IMR-90 (cell line): ENCODE results near the gene LZTS3. TPM values are rescaled to one million over a fixed set of nuclear protein-coding genes. Genes with fewer than 3 reads are reported as not detected.

Source experiments
- ATAC-seq: fragments of 200-7000 bp; cut with Tn5 transposase; 2 replicates; pipeline ENCODE4 v1.9.1; 2020; ENCODE audit warnings: low read depth, mild to moderate bottlenecking, moderate library complexity
- BruUV-seq: library from RNA; stranded (reverse); fragments of 400-500 nt; replicated peaks from 2 replicates; lab custom pipeline; 2021; lab: Mats Ljungman, UMichigan
- CTCF ChIA-PET: fragments of 300-600 bp; formaldehyde crosslinking; extraction: SDS; loops from one replicate; lab custom pipeline; 2021; ENCODE audit warnings: antibody characterized with exemption; lab: Yijun Ruan, JAX
- POLR2A ChIA-PET: fragments of 300-600 bp; sonication (Branson Sonifier 250); formaldehyde crosslinking; loops from one replicate; lab custom pipeline; 2022; ENCODE audit warnings: antibody characterized with exemption; ENCODE audit not compliant: unreplicated experiment; lab: Charles Lee
- DNase-seq: peaks from one replicate; pipeline ENCODE4 v3.0.0; 2013
- H2AFZ ChIP-seq: replicated peaks from 2 replicates; pipeline ENCODE3; 2013; ENCODE audit warnings: low read length, mild to moderate bottlenecking; ENCODE audit not compliant: poor library complexity
- H2AK5ac ChIP-seq: 2 replicates; pipeline ENCODE4 v1.6.1; 2013; ENCODE audit warnings: low read depth, low read length, inconsistent platforms
- H2AK9ac ChIP-seq: replicated peaks from 2 replicates; pipeline ENCODE3; 2013; ENCODE audit warnings: mild to moderate bottlenecking, low read depth, low read length, moderate library complexity; ENCODE audit not compliant: poor library complexity
- H2BK120ac ChIP-seq: 2 replicates; pipeline ENCODE4 v1.6.1; 2013; ENCODE audit warnings: low read depth, low read length, inconsistent platforms
- H2BK15ac ChIP-seq: 3 replicates; pipeline ENCODE4 v1.6.1; 2013; ENCODE audit warnings: low read depth, low read length, inconsistent platforms
- H2BK20ac ChIP-seq: 2 replicates; pipeline ENCODE4 v1.6.1; 2013; ENCODE audit warnings: low read depth, mild to moderate bottlenecking, inconsistent platforms, low read length, moderate library complexity
- H2BK5ac ChIP-seq: 2 replicates; pipeline ENCODE4 v1.6.1; 2013; ENCODE audit warnings: mild to moderate bottlenecking, low read depth, low read length, inconsistent platforms; ENCODE audit not compliant: poor library complexity, severe bottlenecking
- H3K14ac ChIP-seq: replicated peaks from 2 replicates; pipeline ENCODE4 v1.6.1; 2013; ENCODE audit warnings: low read depth, low read length, inconsistent platforms
- H3K18ac ChIP-seq: 2 replicates; pipeline ENCODE4 v1.6.1; 2013; ENCODE audit warnings: low read depth, low read length, control low read depth
- H3K23ac ChIP-seq: 2 replicates; pipeline ENCODE4 v1.6.1; 2013; ENCODE audit warnings: low read depth, low read length, inconsistent platforms
- H3K27ac ChIP-seq: 2 replicates; pipeline ENCODE4 v1.5.1; 2013; ENCODE audit warnings: mild to moderate bottlenecking, control low read depth, low read length; ENCODE audit not compliant: insufficient read depth
- H3K27me3 ChIP-seq: 2 replicates; pipeline ENCODE4 v1.6.1; 2013; ENCODE audit warnings: low read length; ENCODE audit not compliant: control insufficient read depth, insufficient read depth
- H3K36me3 ChIP-seq: 2 replicates; pipeline ENCODE4 v1.6.1; 2013; ENCODE audit warnings: low read length, mixed read lengths; ENCODE audit not compliant: control insufficient read depth, insufficient read depth
- H3K4ac ChIP-seq: 2 replicates; pipeline ENCODE4 v1.6.1; 2013; ENCODE audit warnings: low read depth, low read length, inconsistent platforms
- H3K4me1 ChIP-seq: 2 replicates; pipeline ENCODE4 v1.6.1; 2013; ENCODE audit warnings: low read length, mixed read lengths; ENCODE audit not compliant: control insufficient read depth, insufficient read depth
- H3K4me2 ChIP-seq: 2 replicates; pipeline ENCODE4 v1.6.1; 2013; ENCODE audit warnings: low read depth, mild to moderate bottlenecking, control low read depth, low read length, moderate library complexity
- H3K4me3 ChIP-seq: 2 replicates; pipeline ENCODE4 v1.5.1; 2013; ENCODE audit warnings: low read depth, mild to moderate bottlenecking, control low read depth, low read length, moderate library complexity; ENCODE audit not compliant: insufficient read depth
- H3K56ac ChIP-seq: 2 replicates; pipeline ENCODE4 v1.6.1; 2013; ENCODE audit warnings: low read length, inconsistent platforms; ENCODE audit not compliant: insufficient read depth; ENCODE audit errors: extremely low read depth
- H3K79me1 ChIP-seq, 2 experiments: 2 replicates each; pipeline ENCODE4 v1.6.1; 2013; ENCODE audit warnings: low read length in 2 of 2, inconsistent platforms in 1 of 2, low read depth in 1 of 2
- H3K9ac ChIP-seq: 2 replicates; pipeline ENCODE4 v1.6.1; 2013; ENCODE audit warnings: low read depth, low read length, control low read depth
- H3K9me1 ChIP-seq: 2 replicates; pipeline ENCODE4 v1.6.1; 2013; ENCODE audit warnings: low read length, inconsistent platforms; ENCODE audit not compliant: insufficient read depth
- H3K9me3 ChIP-seq: 2 replicates; pipeline ENCODE4 v1.6.1; 2013; ENCODE audit warnings: low read length; ENCODE audit not compliant: control insufficient read depth, insufficient read depth
- H4K20me1 ChIP-seq: 2 replicates; pipeline ENCODE4 v1.6.1; 2013; ENCODE audit warnings: low read length, inconsistent platforms; ENCODE audit not compliant: insufficient read depth
- H4K5ac ChIP-seq: 2 replicates; pipeline ENCODE4 v1.6.1; 2013; ENCODE audit warnings: mild to moderate bottlenecking, low read depth, low read length, control low read depth
- H4K8ac ChIP-seq, 2 experiments: 2 replicates each; pipeline ENCODE4 v1.6.1; 2013; ENCODE audit warnings: low read depth in 2 of 2, low read length in 2 of 2, control low read depth in 1 of 2, inconsistent platforms in 1 of 2
- H4K91ac ChIP-seq: 2 replicates; pipeline ENCODE4 v1.6.1; 2013; ENCODE audit warnings: low read depth, low read length, inconsistent platforms; ENCODE audit not compliant: insufficient read depth
- BHLHE40 ChIP-seq: fragments of 150-350 bp; IDR thresholded peaks from 2 replicates; pipeline ENCODE4 v1.6.1; 2016; ENCODE audit warnings: mild to moderate bottlenecking, low read depth, low read length
- CEBPB ChIP-seq: IDR thresholded peaks from 2 replicates; pipeline ENCODE4 v1.6.1; 2012; ENCODE audit warnings: low read depth, low read length, improper control_type of control experiment
- WGBS, 2 experiments: methylation state at CpG; one replicate each; pipeline versions ENCODE4 v1.1.5 to v1.1.7; 2013; ENCODE audit warnings: missing lambda C conversion rate in 2 of 2; ENCODE audit not compliant: insufficient read length in 1 of 2; ENCODE audit errors: extremely low coverage in 2 of 2; 5-methylcytosine and 5-hydroxymethylcytosine counted together
- dilution Hi-C: fragments of 300-500 bp; cut with HindIII; formaldehyde crosslinking; loops from one replicate; pipeline ENCODE4 v1.14.3; 2018; ENCODE audit warnings: low sequenced_read_pairs; ENCODE audit not compliant: unreplicated experiment
- in situ Hi-C: fragments of 300-500 bp; cut with MboI; formaldehyde crosslinking; loops from 3 replicates; pipeline ENCODE4 v1.14.3; 2019; ENCODE audit warnings: low sequenced_read_pairs, inconsistent platforms, mixed read lengths
- intact Hi-C: fragments of 100-400 bp; cut with micrococcal nuclease; formaldehyde crosslinking; loops from 2 replicates; pipeline ENCODE4 v1.10.0; 2022
- polyA plus RNA-seq, 3 experiments: library from polyadenylated mRNA; depleted of rRNA; stranded (reverse); fragments of >200 nt; gene quantifications; 2 replicates each; pipeline ENCODE4 v1.2.3, GENCODE V29; 2012; ENCODE audit warnings: low replicate concordance in 1 of 3
- total RNA-seq: library from RNA; depleted of rRNA; stranded (reverse); fragments of >200 nt; gene quantifications from 2 replicates; pipeline ENCODE4 v1.2.3, GENCODE V29; 2012
- TF ChIP-seq, protein P1 (sequence below): conservative IDR thresholded peaks from 2 replicates; pipeline ENCODE4 v1.5.1; 2012; ENCODE audit warnings: mild to moderate bottlenecking, low read depth, low read length, improper control_type of control experiment

The LZTS3 gene
- total and polyA plus RNA-seq, 2 of the 4 experiments (the other 2 are of a cell fraction), result 1.4 to 3.2 TPM

DNA sequence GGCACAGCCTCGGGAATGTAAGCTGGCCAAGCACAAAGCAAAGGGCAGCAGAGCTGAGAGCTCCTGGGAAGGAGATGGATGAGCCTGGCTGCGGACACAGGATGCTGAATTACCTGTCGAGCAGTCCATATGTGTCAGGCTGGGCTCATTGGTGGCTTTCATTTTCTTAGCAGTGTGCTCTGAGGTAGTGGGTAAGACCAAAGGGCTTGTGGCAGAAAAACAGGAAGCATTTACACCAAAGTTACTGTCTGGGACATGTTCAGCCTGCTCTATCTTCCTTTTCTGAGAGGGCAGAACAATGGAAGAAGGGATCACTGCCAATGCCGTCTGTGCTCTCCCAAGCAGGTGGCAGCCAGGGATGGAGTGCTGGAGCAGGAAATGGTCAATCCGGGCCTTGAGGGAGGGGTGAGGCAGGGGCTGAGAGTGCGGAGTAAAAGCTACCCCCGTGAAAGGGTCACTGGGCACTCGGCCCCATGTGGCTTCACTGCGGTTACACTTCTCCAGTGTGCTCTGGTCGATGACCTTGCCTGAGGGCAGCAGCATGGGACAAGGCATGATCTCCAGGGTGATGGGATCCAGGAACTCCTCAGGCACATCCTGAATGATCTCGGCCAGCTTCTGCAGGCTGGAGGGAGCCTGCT, 52.0 kb downstream of the LZTS3 start:
- H4K5ac ChIP-seq, result no peak overlapping the region
- H3K4me2 ChIP-seq, result no peak overlapping the region
- H2AK5ac ChIP-seq, result no peak overlapping the region
- TF ChIP-seq, protein P1, sequence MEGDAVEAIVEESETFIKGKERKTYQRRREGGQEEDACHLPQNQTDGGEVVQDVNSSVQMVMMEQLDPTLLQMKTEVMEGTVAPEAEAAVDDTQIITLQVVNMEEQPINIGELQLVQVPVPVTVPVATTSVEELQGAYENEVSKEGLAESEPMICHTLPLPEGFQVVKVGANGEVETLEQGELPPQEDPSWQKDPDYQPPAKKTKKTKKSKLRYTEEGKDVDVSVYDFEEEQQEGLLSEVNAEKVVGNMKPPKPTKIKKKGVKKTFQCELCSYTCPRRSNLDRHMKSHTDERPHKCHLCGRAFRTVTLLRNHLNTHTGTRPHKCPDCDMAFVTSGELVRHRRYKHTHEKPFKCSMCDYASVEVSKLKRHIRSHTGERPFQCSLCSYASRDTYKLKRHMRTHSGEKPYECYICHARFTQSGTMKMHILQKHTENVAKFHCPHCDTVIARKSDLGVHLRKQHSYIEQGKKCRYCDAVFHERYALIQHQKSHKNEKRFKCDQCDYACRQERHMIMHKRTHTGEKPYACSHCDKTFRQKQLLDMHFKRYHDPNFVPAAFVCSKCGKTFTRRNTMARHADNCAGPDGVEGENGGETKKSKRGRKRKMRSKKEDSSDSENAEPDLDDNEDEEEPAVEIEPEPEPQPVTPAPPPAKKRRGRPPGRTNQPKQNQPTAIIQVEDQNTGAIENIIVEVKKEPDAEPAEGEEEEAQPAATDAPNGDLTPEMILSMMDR, result no peak
- TF ChIP-seq CEBPB (no peak), BHLHE40 (no peak)
- no peak overlapping the region for H3K9ac ChIP-seq
- H4K20me1 ChIP-seq, result peaks cover 4% of the 10 kb centered on the region; the same call in 1 of the 2 replicates
- no peak overlapping the region for H2BK20ac ChIP-seq
- H3K36me3 ChIP-seq, result peaks cover 19% of the 10 kb centered on the region
- H2AFZ ChIP-seq, result no peak overlapping the region
- H4K91ac ChIP-seq, result no peak overlapping the region
- no peaks in the 10 kb centered on the region for H3K27me3 ChIP-seq
- no peak overlapping the region for H3K56ac ChIP-seq
- no peak overlapping the region for H3K14ac ChIP-seq
- intact Hi-C loops, result no loop called here
- in situ Hi-C loops, result no loop called here
- no peak overlapping the region for H4K8ac ChIP-seq
- H3K9me1 ChIP-seq, result peaks cover 7% of the 10 kb centered on the region
- H3K9me3 ChIP-seq, result no peaks in the 10 kb centered on the region
- dilution Hi-C loops, result no loop called here
- H3K4me3 ChIP-seq, result no peak overlapping the region
- ATAC-seq (no peak), DNase-seq (no peak)
- no peak overlapping the region for H3K4ac ChIP-seq
- no peak overlapping the region for H2BK120ac ChIP-seq
- no peak overlapping the region for H3K23ac ChIP-seq
- 89% methylated on average over 10 of the region's 11 CpGs; no CpG with 5 or more reads in 1 of the 2 experiments for WGBS, 2 experiments
- no peaks in the 10 kb centered on the region for H3K4me1 ChIP-seq
- peaks cover 6 to 20% of the 10 kb centered on the region in 2 experiments; a peak in 3 of 4 replicates for H3K79me1 ChIP-seq
- no peak overlapping the region for H2AK9ac ChIP-seq
- H2BK5ac ChIP-seq, result no peak overlapping the region
- ChIA-PET POLR2A (no interaction called here), CTCF (no interaction called here)
- no peak overlapping the region for H3K27ac ChIP-seq
- H2BK15ac ChIP-seq, result no peak overlapping the region
- no peak overlapping the region for H3K18ac ChIP-seq
- BruUV-seq, result no TSS peak
